DND-41 (cell line): ENCODE results near the gene PLEKHA5.

Experiments used
- CTCF ChIP-seq: IDR thresholded peaks from 2 replicates; pipeline ENCODE4 v1.5.1; 2012; ENCODE audit warnings: borderline replicate concordance, low read length, moderate library complexity, mild to moderate bottlenecking; ENCODE audit not compliant: poor library complexity, severe bottlenecking; ENCODE audit errors: extremely low read depth
- EZH2 ChIP-seq: IDR thresholded peaks from 3 replicates; pipeline ENCODE4 v1.6.1; 2012; ENCODE audit warnings: borderline replicate concordance, low read depth, mild to moderate bottlenecking, moderate library complexity, low read length, inconsistent platforms; ENCODE audit not compliant: severe bottlenecking

- TF ChIP-seq CTCF (no peak), EZH2 (no peak)
Measured at GRCh38 chr12:19284658-19285057, 155.1 kb downstream of the PLEKHA5 start.
